ENCODE results near the gene AGPAT4.

DNA sequence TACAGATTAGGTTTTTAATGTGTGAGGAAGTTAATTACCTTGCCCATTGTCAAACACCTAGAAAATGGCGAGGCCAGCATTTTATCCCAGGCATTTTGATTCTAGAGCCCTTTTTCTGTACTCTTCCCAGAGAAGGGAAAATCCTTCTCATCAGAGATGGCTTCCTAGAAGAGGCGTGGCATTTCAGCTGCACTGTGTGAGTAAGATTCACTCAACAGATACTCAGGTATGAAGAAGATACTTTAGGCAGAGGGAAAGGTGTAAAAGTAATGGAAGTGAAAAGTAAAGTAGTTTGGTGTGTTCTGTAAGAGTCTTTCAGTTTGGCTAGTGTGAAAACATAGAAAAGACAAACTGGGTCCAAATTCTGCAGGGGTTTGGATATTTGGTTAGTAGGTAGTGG is 168.5 kb downstream of the AGPAT4 start:
- TF ChIP-seq POLR2A (IDR thresholded peaks at IDR 0.05), result no peak
- TF ChIP-seq, protein P1, sequence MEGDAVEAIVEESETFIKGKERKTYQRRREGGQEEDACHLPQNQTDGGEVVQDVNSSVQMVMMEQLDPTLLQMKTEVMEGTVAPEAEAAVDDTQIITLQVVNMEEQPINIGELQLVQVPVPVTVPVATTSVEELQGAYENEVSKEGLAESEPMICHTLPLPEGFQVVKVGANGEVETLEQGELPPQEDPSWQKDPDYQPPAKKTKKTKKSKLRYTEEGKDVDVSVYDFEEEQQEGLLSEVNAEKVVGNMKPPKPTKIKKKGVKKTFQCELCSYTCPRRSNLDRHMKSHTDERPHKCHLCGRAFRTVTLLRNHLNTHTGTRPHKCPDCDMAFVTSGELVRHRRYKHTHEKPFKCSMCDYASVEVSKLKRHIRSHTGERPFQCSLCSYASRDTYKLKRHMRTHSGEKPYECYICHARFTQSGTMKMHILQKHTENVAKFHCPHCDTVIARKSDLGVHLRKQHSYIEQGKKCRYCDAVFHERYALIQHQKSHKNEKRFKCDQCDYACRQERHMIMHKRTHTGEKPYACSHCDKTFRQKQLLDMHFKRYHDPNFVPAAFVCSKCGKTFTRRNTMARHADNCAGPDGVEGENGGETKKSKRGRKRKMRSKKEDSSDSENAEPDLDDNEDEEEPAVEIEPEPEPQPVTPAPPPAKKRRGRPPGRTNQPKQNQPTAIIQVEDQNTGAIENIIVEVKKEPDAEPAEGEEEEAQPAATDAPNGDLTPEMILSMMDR (IDR thresholded peaks at IDR 0.05), result no peak
